Adrenal gland (tissue), 12 donors: ENCODE results near the gene PHC3. TPM values are rescaled to one million over a fixed set of nuclear protein-coding genes. Genes with fewer than 3 reads are reported as not detected.
A peak's percentile ranks its signal among the peaks of the same experiment; 100 is the strongest.

Experiments
- DNase-seq, 7 donors: peaks; one replicate each; pipeline ENCODE4 v3.0.0-alpha.2; 2019 to 2020
- H3K27ac ChIP-seq, 5 donors: fragments of 200-600 bp; sonication (generic) in 4 of 5; 1 replicate in 3 of 5; 2 replicates in 2 of 5; pipeline versions ENCODE4 v1.5.1 to v1.8.0; 2016 to 2020; ENCODE audit warnings: mild to moderate bottlenecking in 1 of 5
- H3K27me3 ChIP-seq: fragments of 200-600 bp; 2 replicates; pipeline ENCODE4 v1.8.0; 2021
- H3K36me3 ChIP-seq, 2 donors: fragments of 200-600 bp; replicated peaks in 1 of 2; 1 replicate in 1 of 2; 2 replicates in 1 of 2; pipeline versions ENCODE4 v1.5.1 to v1.8.0; 2018 to 2022
- H3K4me1 ChIP-seq, 2 donors: fragments of 200-600 bp; replicated peaks in 1 of 2; 1 replicate in 1 of 2; 2 replicates in 1 of 2; pipeline versions ENCODE4 v1.5.1 to v1.8.0; 2018 to 2021
- H3K4me3 ChIP-seq, 4 donors: fragments of 200-600 bp; sonication (generic) in 3 of 4; one replicate each; pipeline ENCODE4 v1.5.1; 2016 to 2018
- H3K9me3 ChIP-seq, 3 donors: fragments of 200-600 bp; sonication (generic) in 1 of 3; replicated peaks in 1 of 3; 1 replicate in 2 of 3; 2 replicates in 1 of 3; pipeline versions ENCODE4 v1.5.1 to v1.8.0; 2016 to 2021
- CTCF ChIP-seq, 6 experiments: fragments of 450-650 bp in 4 of 6; fragments of 200-600 bp in 2 of 6; sonication (generic) in 1 of 6; IDR thresholded peaks; 1 replicate in 5 of 6; 2 replicates in 1 of 6; pipeline versions ENCODE4 v1.5.1 to v1.8.0; 2016 to 2021; ENCODE audit warnings: antibody characterized with exemption in 6 of 6, mild to moderate bottlenecking in 2 of 6, moderate library complexity in 1 of 6
- POLR2A ChIP-seq, 2 donors: fragments of 450-650 bp; IDR thresholded peaks; one replicate each; pipeline ENCODE4 v1.6.1; 2017; ENCODE audit warnings: antibody characterized with exemption in 2 of 2, mild to moderate bottlenecking in 2 of 2, moderate library complexity in 1 of 2
- WGBS, 4 donors: extraction: QIAGEN DNeasy Blood & Tissue Kit in 2 of 4; methylation state at CpG; one replicate each; pipeline versions ENCODE4 v1.1.5 to v1.1.7; 2013 to 2017; 5-methylcytosine and 5-hydroxymethylcytosine counted together
- intact Hi-C, 2 donors: fragments of 100-400 bp; cut with DNase I; formaldehyde crosslinking; loops; one replicate each; pipeline versions ENCODE4 v1.14.1 to v1.15.0; 2022 to 2023
- polyA plus RNA-seq, 3 donors: library from polyadenylated mRNA; stranded (reverse); fragments of 200-250 nt in 2 of 3; fragments of 350-450 nt in 1 of 3; fragmentation: Illumina TruSeq in 1 of 3; extraction: RNeasy Lipid Tissue Mini Kit (QIAGEN cat#74804) in 1 of 3; gene quantifications; one replicate each; pipeline ENCODE4 v1.2.3, GENCODE V29; 2013 to 2014
- total RNA-seq, 9 donors: library from RNA; depleted of rRNA in 4 of 9; stranded (reverse); fragments of >200 nt in 4 of 9; fragments of 120-200 nt in 1 of 9; fragmentation: NEBNext Ultra II Directional in 1 of 9; extraction: Animal tissue kit (Norgen Biotek cat#: 25700) in 1 of 9; gene quantifications; one replicate each; pipeline versions ENCODE4 v1.1.0 to v1.2.4, GENCODE V29; 2013 to 2023
- donor health status: healthy with polysubstance abuse.
- donor health status: Bipolar disorder and iron deficiency.
- donor health status: DM: yes; HTN: yes; CAD: no.
- donor health status: DM: no; HTN: no; CAD: no.
- donor health status: DM: no; HTN: no; CAD: no.
- donor health status: DM: yes; HTN: yes; CAD: no.

The PHC3 gene
- total and polyA plus RNA-seq, 12 donors = 4.4 to 112 (median 53.0) TPM

- 0% methylated on average over 25 to 60 of the region's 60 CpGs for WGBS, 4 donors
- Histone ChIP-seq H3K36me3 (no peaks in the 10 kb centered on the region), H3K4me1 (peaks cover 7 to 9% of the 10 kb centered on the region in 2 donors), H3K27me3 (no peaks in the 10 kb centered on the region), H3K9me3 (no peaks in the 10 kb centered on the region), H3K4me3 (peak within 1 kb of the TSS in 3 of 4 donors; percentile 58 to 92 (median 59)), H3K27ac (peak within 1 kb of the TSS in 4 of 5 donors; percentile 62 to 91 (median 80))
- peak; percentile 92 to 97 (median 96) for DNase-seq
- intact Hi-C loops = no loop called here
- peak; percentile 57 to 84 for TF ChIP-seq POLR2A (IDR thresholded peaks at IDR 0.05)
- no peak for TF ChIP-seq CTCF (IDR thresholded peaks at IDR 0.05)
Measured at GRCh38 chr3:170221924-170222646, 40.6 kb upstream of the PHC3 start, which contains the start of gene PRKCI. TSS of gene PRKCI (plus strand) at chr3:170222424. CDS start at chr3:170222670, 246 bp downstream.

- intact Hi-C loops = no loop called here
- H3K27me3 ChIP-seq = no peaks in the 10 kb centered on the region
- peaks cover 7 to 9% of the 10 kb centered on the region in 2 donors for H3K4me1 ChIP-seq
- H3K36me3 ChIP-seq = no peaks in the 10 kb centered on the region
- H3K27ac ChIP-seq = no peak overlapping the region
- 74 to 88% (median 80%) methylated on average over 4 of the region's 4 CpGs for WGBS, 4 donors
- no peak for DNase-seq
- TF ChIP-seq POLR2A (IDR thresholded peaks at IDR 0.05) (no peak), CTCF (IDR thresholded peaks at IDR 0.05) (no peak)
- H3K4me3 ChIP-seq = no peak overlapping the region
- no peaks in the 10 kb centered on the region for H3K9me3 ChIP-seq
Measured at GRCh38 chr3:170220871-170221270, 39.3 kb upstream of the PHC3 start.

- Histone ChIP-seq H3K4me3 (no peak overlapping the region), H3K27me3 (no peaks in the 10 kb centered on the region), H3K4me1 (peaks cover 7 to 9% of the 10 kb centered on the region in 2 donors), H3K27ac (no peak overlapping the region), H3K36me3 (no peaks in the 10 kb centered on the region), H3K9me3 (no peaks in the 10 kb centered on the region)
- DNase-seq = no peak
- TF ChIP-seq CTCF (IDR thresholded peaks at IDR 0.05) = no peak
- no peak for TF ChIP-seq POLR2A (IDR thresholded peaks at IDR 0.05)
- intact Hi-C loops = no loop called here
- whole genome bisulfite sequencing, 4 donors = 79 to 90% (median 83%) methylated on average over 1 of the region's 1 CpG
Measured at GRCh38 chr3:170219850-170220249, 38.3 kb upstream of the PHC3 start.

GRCh38 chr3:170211668-170212067 lies 30.1 kb upstream of the PHC3 start:
- no peak for TF ChIP-seq CTCF (IDR thresholded peaks at IDR 0.05)
- no peak for TF ChIP-seq POLR2A (IDR thresholded peaks at IDR 0.05)
- H3K9me3 ChIP-seq = no peaks in the 10 kb centered on the region
- H3K36me3 ChIP-seq = no peaks in the 10 kb centered on the region
- H3K4me1 ChIP-seq = no peaks in the 10 kb centered on the region
- H3K27ac ChIP-seq = no peak overlapping the region
- intact Hi-C loops = no loop called here
- WGBS, 4 donors = 88 to 93% (median 90%) methylated on average over 1 of the region's 1 CpG
- no peak for DNase-seq
- H3K4me3 ChIP-seq = no peak overlapping the region
- H3K27me3 ChIP-seq = peaks cover 7% of the 10 kb centered on the region
